DMS53 (cell line): ENCODE results near the gene SH3RF2.
A peak's percentile ranks its signal among the peaks of the same experiment; 100 is the strongest.
"Not testable (repeated sequence)": the region's sequence is repeated elsewhere in the genome, so short reads cannot be mapped to it uniquely, and the experiment has no call there.

Experiments
- DNase-seq: peaks from one replicate; lab custom pipeline; 2025; lab: John Stamatoyannopoulos, UW

The SH3RF2 gene

DNA sequence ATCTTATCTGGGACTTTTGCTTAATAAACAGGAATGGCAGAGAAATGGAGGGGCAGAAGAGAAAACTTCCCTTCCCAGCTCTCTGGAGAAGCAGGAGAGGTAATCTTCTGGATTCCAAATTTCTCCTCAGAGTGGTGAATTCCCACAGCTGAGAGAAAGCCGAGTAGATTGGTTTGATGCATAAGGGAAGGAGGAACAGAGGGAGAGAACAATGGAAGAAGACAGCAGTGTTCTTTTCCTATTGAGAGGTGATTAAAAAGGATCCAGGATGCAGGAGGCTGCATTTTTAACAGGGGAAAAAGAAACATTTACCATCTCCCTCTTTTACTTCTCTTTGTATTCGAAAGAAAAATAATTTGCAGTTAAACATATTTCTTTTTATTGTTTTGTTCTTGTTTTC, 13.1 kb downstream of the SH3RF2 start:
- DNase-seq, result no peak

- no peak for DNase-seq
These were observed 14.7 kb downstream of the SH3RF2 start for GRCh38 chr5:145951071-145951470.

- DNase-seq, result no peak
These were observed 16.8 kb downstream of the SH3RF2 start for GRCh38 chr5:145953202-145953601.

GRCh38 chr5:145954140-145954539, 17.8 kb downstream of the SH3RF2 start:
- DNase-seq, result not testable (repeated sequence)

DNA sequence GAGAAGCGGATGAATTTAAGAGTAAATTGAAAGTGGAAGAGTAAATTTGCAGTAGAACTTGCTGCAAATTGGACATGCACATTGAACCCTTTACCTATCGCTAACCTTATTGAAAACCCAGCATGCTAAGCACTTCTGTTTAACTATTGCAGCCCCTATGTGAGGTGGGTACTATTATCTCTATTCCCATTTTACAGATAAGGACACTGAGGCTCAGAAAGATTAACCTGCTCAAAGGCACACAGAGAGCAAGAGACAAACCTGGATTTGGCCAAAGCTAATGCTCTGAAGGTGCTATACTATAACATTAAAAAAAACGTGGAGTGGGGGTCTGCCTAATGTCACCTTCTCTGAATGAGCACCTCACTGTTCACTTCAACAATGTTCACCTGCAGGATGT, 21.0 kb downstream of the SH3RF2 start:
- DNase-seq, result no peak

DNA sequence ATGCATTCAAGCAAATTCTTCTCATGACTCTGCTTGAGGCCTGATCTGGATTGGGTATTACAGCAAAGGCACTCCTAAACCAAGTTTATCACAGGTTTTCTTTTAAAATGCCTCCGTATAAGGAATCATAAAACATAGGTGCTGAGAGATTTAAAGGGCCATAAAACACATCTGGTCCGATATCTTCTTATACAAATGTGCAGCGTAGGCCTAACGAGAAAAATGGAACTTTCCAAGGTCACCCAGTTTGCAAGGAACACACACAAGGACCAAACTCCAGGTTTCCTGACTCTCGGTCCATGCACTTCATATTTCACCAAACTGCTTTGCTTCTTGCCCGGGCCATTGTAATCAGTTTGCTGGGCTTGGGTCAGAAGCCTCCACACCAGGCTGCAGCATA, 22.1 kb downstream of the SH3RF2 start:
- no peak for DNase-seq

GRCh38 chr5:145960166-145960565, 23.8 kb downstream of the SH3RF2 start:
- DNase-seq, result no peak

DNA sequence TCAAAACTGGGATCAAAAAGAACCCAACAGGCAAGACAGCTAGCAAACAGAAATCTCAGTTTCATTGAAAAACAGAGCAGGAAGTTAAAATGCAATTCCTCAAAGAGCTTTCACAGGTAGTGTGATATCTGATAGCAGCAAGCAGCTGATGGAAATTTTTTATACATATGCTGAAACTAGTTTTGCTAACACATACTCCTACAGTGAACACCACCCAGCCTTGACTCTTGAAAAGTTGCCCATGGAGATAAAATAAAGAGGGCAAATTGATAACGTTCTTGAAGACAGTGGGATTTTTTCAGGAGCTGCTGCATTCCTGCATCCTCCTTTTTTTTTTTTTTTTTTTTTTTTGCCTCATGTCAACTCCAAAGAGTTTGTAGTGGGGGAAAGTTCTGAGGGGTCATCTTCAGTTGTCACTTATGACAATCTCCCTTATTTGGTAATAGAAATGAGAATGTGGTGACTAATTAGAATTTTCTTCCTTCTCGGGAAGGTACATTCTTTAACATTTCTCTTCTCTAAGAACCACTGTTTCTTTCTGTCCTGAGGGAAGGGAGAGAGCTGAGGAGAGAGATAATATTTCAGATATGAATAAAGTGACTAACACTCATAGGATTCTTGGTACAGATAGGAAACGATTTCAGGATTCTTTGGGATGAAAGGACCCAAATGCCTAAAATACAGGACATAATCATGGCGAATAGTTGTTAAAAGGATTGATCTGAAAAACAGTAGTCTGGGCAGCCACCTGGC, 24.6 kb downstream of the SH3RF2 start:
- DNase-seq, result peak; percentile 30

DNA sequence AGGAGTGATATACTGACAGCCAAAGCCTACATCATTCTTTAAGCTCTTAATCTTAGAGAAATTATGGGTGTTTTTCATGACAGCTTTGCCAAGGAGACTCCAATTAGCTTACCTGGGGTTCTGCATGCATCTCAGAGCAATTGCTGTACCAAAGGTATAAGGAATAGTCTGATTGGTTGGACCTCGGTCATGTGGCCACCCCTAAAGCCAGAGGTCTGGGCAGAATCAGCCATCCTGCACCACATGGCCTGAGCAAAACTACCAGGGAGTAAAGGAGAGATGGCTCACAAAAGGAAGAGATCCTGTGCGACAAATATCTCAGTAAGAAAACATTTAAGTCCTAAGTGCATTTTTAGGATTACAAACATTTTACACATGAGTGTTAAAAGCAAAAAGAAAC, 25.6 kb downstream of the SH3RF2 start:
- no peak for DNase-seq

DNA sequence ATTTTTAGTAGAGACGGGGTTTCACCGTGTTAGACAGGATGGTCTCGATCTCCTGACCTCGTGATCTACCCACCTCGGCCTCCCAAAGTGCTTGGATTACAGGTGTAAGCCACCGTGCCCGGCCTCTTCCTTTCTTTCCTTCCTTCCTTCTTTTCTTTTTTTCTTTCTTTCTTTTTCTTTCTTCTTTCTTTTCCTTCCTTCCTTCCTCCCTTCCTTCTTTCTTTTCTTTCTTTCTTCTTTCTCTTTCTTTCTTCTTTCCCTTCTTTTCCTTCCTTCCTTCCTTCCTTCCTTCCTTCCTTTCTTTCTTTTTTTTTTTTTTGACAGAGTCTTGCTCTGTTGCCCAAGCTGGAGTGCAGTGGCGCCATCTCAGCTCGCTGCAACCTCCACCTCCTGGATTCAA, 27.6 kb downstream of the SH3RF2 start:
- not testable (repeated sequence) for DNase-seq

DNA sequence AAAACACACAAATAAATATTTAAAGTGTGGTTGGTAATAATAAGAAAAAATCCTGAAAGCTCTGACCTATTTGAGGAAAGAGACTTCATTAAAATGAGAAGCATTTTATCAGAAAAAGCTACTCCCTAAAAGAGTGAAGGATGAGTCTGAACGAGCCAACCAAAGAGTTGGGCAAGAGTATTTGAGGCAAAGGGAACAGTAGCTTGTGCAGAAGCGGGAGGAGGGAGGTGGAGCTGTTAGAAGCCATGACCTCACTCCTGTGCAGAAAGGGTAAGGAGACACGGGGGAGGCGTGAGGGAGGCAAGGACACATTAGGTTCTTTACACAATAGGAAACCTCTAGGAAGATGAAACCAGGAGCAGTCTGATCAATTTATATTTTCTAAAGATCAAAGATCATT, 29.4 kb downstream of the SH3RF2 start:
- peak; percentile 90 for DNase-seq

GRCh38 chr5:145967296-145967695, 30.9 kb downstream of the SH3RF2 start:
- no peak for DNase-seq

DNA sequence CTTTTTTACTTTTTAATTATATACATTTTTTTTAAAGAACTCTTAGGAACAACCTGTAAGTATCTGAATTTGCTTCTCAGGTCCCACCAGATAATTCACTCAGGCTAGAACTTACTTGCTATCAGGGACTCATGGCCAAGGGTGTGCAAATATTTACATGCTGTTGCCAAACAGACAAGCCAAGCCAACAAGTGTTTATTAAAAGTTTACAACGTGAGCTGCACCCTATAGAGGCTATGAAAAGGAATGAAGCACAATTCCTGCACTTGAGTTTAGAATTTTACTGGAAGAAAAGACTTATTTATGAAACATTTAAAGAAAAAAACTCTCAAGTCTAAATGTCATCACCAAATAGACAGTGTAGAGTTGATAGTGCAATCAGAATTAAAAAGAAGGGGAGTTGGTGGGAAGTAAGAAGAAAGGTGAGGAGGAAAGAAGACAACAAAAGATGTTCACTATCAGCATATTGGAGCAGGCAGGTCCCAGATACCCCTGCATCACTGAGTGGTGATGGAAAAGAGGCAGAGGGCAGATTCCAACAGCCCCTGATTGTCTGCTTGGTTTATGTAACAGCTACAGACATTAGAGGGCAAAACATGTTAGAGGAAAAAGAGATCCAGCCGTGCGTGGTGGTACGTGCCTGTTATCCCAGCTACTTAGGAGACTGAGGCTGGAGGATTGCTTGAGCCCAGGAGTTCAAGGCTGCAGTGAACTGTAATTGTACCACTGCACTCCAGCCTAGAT, 32.8 kb downstream of the SH3RF2 start:
- peak; percentile 77 for DNase-seq

DNA sequence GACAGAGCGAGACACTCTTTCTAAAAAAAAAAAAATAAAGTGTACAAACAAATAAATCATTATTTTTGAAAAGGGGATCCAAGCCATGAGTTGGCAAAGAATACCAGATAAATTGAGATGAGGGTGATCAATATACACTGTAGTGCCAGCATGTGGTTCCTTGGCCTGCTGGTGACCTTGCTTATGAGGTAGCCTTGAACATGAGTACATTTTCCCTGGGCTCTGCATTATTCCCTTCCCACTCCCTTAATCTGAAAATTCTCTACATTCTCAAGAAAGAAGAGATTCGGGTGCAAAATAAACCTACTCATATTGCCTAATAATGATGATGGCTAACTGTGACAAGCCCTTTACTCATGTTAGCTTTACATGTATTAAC, 33.3 kb downstream of the SH3RF2 start:
- no peak for DNase-seq

- peak; percentile 27 for DNase-seq
These were observed 34.7 kb downstream of the SH3RF2 start for GRCh38 chr5:145971108-145971507.

DNA sequence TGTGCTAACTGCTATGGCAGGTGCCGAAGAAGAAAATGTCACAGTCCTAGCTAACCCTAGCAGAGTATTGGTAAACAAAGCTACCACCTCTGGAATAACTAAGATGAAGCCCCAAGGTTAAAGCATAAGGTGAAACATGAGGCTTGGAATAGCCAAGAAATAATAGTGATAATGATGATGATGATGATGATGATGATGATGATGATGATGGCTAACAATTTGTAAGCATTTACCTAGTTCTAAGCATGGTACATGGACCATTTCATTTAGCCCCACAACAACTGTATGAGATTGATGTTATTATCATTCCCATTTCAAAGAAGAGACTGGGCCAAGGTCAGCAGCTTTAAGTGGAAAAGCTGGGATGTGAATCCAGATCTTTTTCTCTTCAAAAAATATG, 35.3 kb downstream of the SH3RF2 start:
- DNase-seq, result no peak

- DNase-seq, result peak; percentile 84
These were observed 38.6 kb downstream of the SH3RF2 start for GRCh38 chr5:145975001-145975360.

GRCh38 chr5:145975361-145976066, 39.1 kb downstream of the SH3RF2 start:
- DNase-seq, result peak; percentile 96

- peak; percentile 39 for DNase-seq
These were observed 40.2 kb downstream of the SH3RF2 start for GRCh38 chr5:145976431-145977155.

DNA sequence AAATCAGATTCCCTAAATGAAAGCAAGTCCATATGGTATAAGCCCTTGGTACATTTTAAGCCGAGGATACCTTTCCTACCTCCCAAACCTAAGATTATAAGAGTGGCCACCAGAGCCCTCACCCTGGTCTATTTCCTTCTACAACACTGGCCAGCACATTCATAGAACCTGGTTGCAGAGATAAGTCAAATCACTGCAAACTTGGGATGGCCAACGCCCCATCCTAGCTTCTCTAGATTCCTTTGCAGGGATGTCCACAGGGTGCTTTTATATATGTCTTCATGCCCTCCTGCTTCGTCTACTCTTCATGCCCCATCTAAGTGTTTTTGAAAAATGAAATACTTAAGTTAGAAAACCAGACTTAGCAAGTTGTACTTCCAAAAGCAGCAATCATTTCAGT, 41.8 kb downstream of the SH3RF2 start:
- no peak for DNase-seq

GRCh38 chr5:145978708-145979107, 42.3 kb downstream of the SH3RF2 start:
- DNase-seq, result no peak
